ENCODE results near the gene CCDC27. TPM values are rescaled to one million over a fixed set of nuclear protein-coding genes. Genes with fewer than 3 reads are reported as not detected.

Gene CCDC27
- total and polyA plus RNA-seq, 2 of the 13 experiments (the other 11 are each of a cell fraction or from before 2014, with no cell fraction given): not detected

DNA sequence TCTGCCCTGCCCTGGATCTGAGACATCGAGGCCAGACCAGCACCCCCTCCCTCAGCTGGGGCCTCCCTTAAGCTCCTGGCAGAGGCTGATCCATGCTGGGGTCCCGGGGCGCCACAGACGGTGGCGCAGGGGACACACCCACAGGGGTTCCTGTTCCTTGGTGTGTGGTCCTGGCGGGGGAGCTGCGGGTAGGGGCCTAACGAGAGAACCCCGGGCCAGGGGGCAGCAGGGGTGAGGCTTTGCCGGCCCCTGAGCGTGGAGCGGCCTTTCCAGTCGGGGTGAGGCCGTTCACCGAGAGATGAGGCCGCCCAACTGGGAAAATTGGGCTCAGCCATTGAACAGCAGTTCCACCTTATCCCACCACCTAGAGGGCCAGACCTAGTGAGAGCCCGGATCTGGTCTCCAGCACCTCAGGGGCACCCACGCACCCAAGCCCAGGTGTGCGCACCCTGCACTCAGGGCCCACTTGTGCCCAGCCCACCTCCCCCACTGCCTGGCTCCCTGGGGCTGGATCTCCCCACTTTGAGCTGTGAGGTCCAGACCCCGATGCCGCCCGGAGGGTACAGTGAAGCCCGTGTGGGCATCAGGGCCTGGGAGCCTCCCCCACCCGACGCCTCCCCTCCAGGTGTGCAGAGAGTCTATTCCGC lies 45.5 kb upstream of the CCDC27 start (continued):
- TF ChIP-seq KDM2A (CRISPR knock-in tag; IDR thresholded peaks at IDR 0.05; ENCODE audit: borderline replicate concordance, low read depth) (no peak), ZNF878 (CRISPR knock-in tag; IDR thresholded peaks at IDR 0.05) (no peak)

DNA sequence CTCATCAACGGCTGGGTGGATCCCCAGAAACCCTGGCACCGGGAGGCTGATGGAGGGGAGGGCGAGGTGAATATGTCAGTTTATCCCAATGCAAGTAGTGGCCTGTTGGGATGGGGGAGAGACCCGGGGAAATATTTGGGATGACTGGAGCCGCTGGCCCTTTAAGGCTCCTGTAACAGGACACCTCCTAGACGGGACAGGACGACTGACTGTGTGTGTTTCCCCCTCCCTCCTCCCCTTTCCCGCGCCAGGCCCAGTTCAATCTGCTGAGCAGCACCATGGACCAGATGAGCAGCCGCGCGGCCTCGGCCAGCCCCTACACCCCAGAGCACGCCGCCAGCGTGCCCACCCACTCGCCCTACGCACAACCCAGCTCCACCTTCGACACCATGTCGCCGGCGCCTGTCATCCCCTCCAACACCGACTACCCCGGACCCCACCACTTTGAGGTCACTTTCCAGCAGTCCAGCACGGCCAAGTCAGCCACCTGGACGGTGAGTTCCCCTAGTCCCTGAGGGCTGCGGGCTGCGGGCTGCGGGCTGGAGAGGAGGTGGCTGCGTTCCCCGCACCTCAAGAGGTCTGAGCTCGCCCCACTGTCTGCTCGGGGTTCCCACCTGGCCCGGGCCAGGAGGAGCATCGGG lies 44.8 kb upstream of the CCDC27 start:
- no peak for FAIRE-seq
- no peak overlapping the region for H3K9ac ChIP-seq (ENCODE audit: insufficient read depth, low read depth, low read length)
- H3K4me3 ChIP-seq (replicated peaks in 1 of 3; ENCODE audit: insufficient read depth in 1 of 3, low read depth in 2 of 3, low read length in 3 of 3): no peak overlapping the region
- H3K27me3 ChIP-seq (ENCODE audit: control insufficient read depth in 1 of 2, insufficient read depth in 2 of 2, low read length in 2 of 2): no peaks in the 10 kb centered on the region
- no TSS peak for BruUV-seq (replicated peaks)
- no peak overlapping the region for H3K4me2 ChIP-seq (ENCODE audit: low read depth, low read length)
- H3K4me1 ChIP-seq (ENCODE audit: insufficient read depth, low read length): no peaks in the 10 kb centered on the region
- 0 out of 2 replicates have a peak, but pooled peaks cover 2% of the 10 kb centered on the region for H4K20me1 ChIP-seq (ENCODE audit: insufficient read depth, low read length)
- 95% methylated on average over 27 of the region's 35 CpGs for WGBS (ENCODE audit: low lambda C conversion rate)
- H3K79me2 ChIP-seq (ENCODE audit: insufficient read depth, low read length): no peaks in the 10 kb centered on the region
- POLR2A ChIA-PET: no interaction called here
- no peak overlapping the region for H2AFZ ChIP-seq (ENCODE audit: low read length)
- ATAC-seq: no peak
- TF ChIP-seq MAX (IDR thresholded peaks at IDR 0.05): no peak
- TF ChIP-seq MYNN (CRISPR knock-in tag; IDR thresholded peaks at IDR 0.05; ENCODE audit: low read depth): no peak
- no peak for TF ChIP-seq ZNF773 (CRISPR knock-in tag; IDR thresholded peaks at IDR 0.05; ENCODE audit: borderline replicate concordance)
- no peak for TF ChIP-seq POGK (CRISPR knock-in tag; conservative IDR thresholded peaks at IDR 0.05)
- TF ChIP-seq ZNF7 (CRISPR knock-in tag; IDR thresholded peaks at IDR 0.05): no peak
- no peak for TF ChIP-seq ZBTB7B (CRISPR knock-in tag; IDR thresholded peaks at IDR 0.05)
- no peak for TF ChIP-seq IKZF1 (IDR thresholded peaks at IDR 0.05)
- TF ChIP-seq PPARG (CRISPR knock-in tag; conservative IDR thresholded peaks at IDR 0.05): no peak
- TF ChIP-seq GABPB1 (CRISPR knock-in tag; IDR thresholded peaks at IDR 0.05): no peak
- TF ChIP-seq SMAD9 (CRISPR knock-in tag; IDR thresholded peaks at IDR 0.05): no peak
- no peak for TF ChIP-seq REST (IDR thresholded peaks at IDR 0.05; ENCODE audit: borderline replicate concordance in 1 of 2, low read depth in 1 of 2, low read length in 2 of 2)
- no peaks in the 10 kb centered on the region for H3K9me3 ChIP-seq (ENCODE audit: low read length)
- intact Hi-C loops (cut with micrococcal nuclease; ENCODE audit: unreplicated experiment) (no loop called here), in situ Hi-C loops (cut with HindIII; ENCODE audit: extremely low pct_ligation_motif_present, low pct_unique_long_range_greater_than_20kb) (no loop called here)
- H3K27ac ChIP-seq (ENCODE audit: extremely low read length, insufficient read depth, low read length): no peak overlapping the region
- CTCF ChIA-PET (ENCODE audit: low intra/inter-chr PET ratio, low total read pairs): no interaction called here
- H3K36me3 ChIP-seq (replicated peaks in 1 of 2; ENCODE audit: control insufficient read depth in 1 of 2, insufficient read depth in 2 of 2, low read length in 2 of 2): no peaks in the 10 kb centered on the region
- DNase-seq (ENCODE audit: low spot score): no peak
